Ascending aorta (tissue), 2 donors: Measurements from ENCODE around the gene SYNDIG1L. TPM values are rescaled to one million over a fixed set of nuclear protein-coding genes. Genes with fewer than 3 reads are reported as not detected.

Experiments
- DNase-seq, 2 donors: peaks; one replicate each; pipeline ENCODE4 v3.0.0-alpha.2; 2019; ENCODE audit warnings: low spot score in 2 of 2
- H3K27ac ChIP-seq, 2 donors: fragments of 200-600 bp; sonication (generic); one replicate each; pipeline ENCODE4 v1.5.1; 2016 to 2017; ENCODE audit warnings: mild to moderate bottlenecking in 1 of 2
- H3K27me3 ChIP-seq: fragments of 200-600 bp; sonication (generic); one replicate; pipeline ENCODE4 v1.5.1; 2017
- H3K36me3 ChIP-seq, 2 donors: fragments of 200-600 bp; sonication (generic); one replicate each; pipeline ENCODE4 v1.5.1; 2016
- H3K4me1 ChIP-seq, 2 donors: fragments of 200-600 bp; sonication (generic); one replicate each; pipeline ENCODE4 v1.5.1; 2016 to 2017; ENCODE audit warnings: mild to moderate bottlenecking in 1 of 2
- H3K4me3 ChIP-seq, 2 donors: fragments of 200-600 bp; sonication (generic); one replicate each; pipeline ENCODE4 v1.5.1; 2016 to 2017; ENCODE audit warnings: mild to moderate bottlenecking in 1 of 2
- H3K9me3 ChIP-seq, 2 donors: fragments of 200-600 bp; sonication (generic); one replicate each; pipeline ENCODE4 v1.5.1; 2016
- CTCF ChIP-seq, 3 experiments: fragments of 200-600 bp in 2 of 3; fragments of 450-650 bp in 1 of 3; sonication (generic) in 2 of 3; IDR thresholded peaks; one replicate each; pipeline ENCODE4 v1.5.1; 2016 to 2019; ENCODE audit warnings: antibody characterized with exemption in 3 of 3, mild to moderate bottlenecking in 1 of 3, moderate library complexity in 1 of 3
- intact Hi-C: fragments of 100-400 bp; cut with DNase I; formaldehyde crosslinking; loops from one replicate; pipeline ENCODE4 v1.15.1; 2023
- total RNA-seq: library from RNA; depleted of rRNA; stranded (reverse); fragments of >200 nt; gene quantifications from one replicate; pipeline ENCODE4 v1.1.0, GENCODE V29; 2016

SYNDIG1L gene
- total RNA-seq, 1 donor from 2014 or later = not detected

- Histone ChIP-seq H3K9me3 (no peaks in the 10 kb centered on the region), H3K27ac (no peak overlapping the region), H3K4me1 (no peaks in the 10 kb centered on the region), H3K4me3 (no peak overlapping the region), H3K27me3 (no peaks in the 10 kb centered on the region), H3K36me3 (no peaks in the 10 kb centered on the region)
- intact Hi-C loops = no loop called here
- no peak for TF ChIP-seq CTCF (IDR thresholded peaks at IDR 0.05)
- DNase-seq = no peak
These were observed 45.2 kb downstream of the SYNDIG1L start for GRCh38 chr14:74380845-74381244.

- Histone ChIP-seq H3K4me3 (no peak overlapping the region), H3K4me1 (no peaks in the 10 kb centered on the region), H3K27me3 (no peaks in the 10 kb centered on the region), H3K9me3 (no peaks in the 10 kb centered on the region), H3K36me3 (no peaks in the 10 kb centered on the region), H3K27ac (no peak overlapping the region)
- TF ChIP-seq CTCF (IDR thresholded peaks at IDR 0.05) = no peak
- intact Hi-C loops = no loop called here
- DNase-seq = no peak
These were observed 45.8 kb downstream of the SYNDIG1L start for GRCh38 chr14:74380172-74380571.

GRCh38 chr14:74377976-74378690 is 47.9 kb downstream of the SYNDIG1L start:
- Histone ChIP-seq H3K9me3 (no peaks in the 10 kb centered on the region), H3K27me3 (no peaks in the 10 kb centered on the region), H3K4me3 (no peak overlapping the region), H3K4me1 (no peaks in the 10 kb centered on the region), H3K27ac (no peak overlapping the region), H3K36me3 (no peaks in the 10 kb centered on the region)
- no peak for TF ChIP-seq CTCF (IDR thresholded peaks at IDR 0.05)
- DNase-seq = no peak
- intact Hi-C loops = no loop called here

GRCh38 chr14:74368441-74368840 is 57.6 kb downstream of the SYNDIG1L start:
- TF ChIP-seq CTCF (IDR thresholded peaks at IDR 0.05) = no peak
- no peaks in the 10 kb centered on the region for H3K36me3 ChIP-seq
- H3K9me3 ChIP-seq = no peaks in the 10 kb centered on the region
- H3K4me1 ChIP-seq = no peaks in the 10 kb centered on the region
- no peaks in the 10 kb centered on the region for H3K27me3 ChIP-seq
- no peak overlapping the region for H3K4me3 ChIP-seq
- DNase-seq = no peak
- H3K27ac ChIP-seq = no peak overlapping the region
- intact Hi-C loops = loop anchor here (10.0 kb wide), 2 partner anchors 246 to 426 kb away; partner anchors contain the start of gene LTBP2

- H3K27me3 ChIP-seq = no peaks in the 10 kb centered on the region
- no peaks in the 10 kb centered on the region for H3K4me1 ChIP-seq
- TF ChIP-seq CTCF (IDR thresholded peaks at IDR 0.05) = no peak
- DNase-seq = no peak
- H3K27ac ChIP-seq = no peak overlapping the region
- no peaks in the 10 kb centered on the region for H3K9me3 ChIP-seq
- intact Hi-C loops = loop anchor here (10.0 kb wide), 2 partner anchors 247 to 427 kb away; partner anchors contain the start of gene LTBP2
- no peaks in the 10 kb centered on the region for H3K36me3 ChIP-seq
- no peak overlapping the region for H3K4me3 ChIP-seq
These were observed 58.0 kb downstream of the SYNDIG1L start for GRCh38 chr14:74368026-74368425.
